Hepatocyte (in vitro differentiated cells): ENCODE measurements around the gene SND1.

ENCODE experiments used
- EZH2 ChIP-seq: fragments of 200-600 bp; sonication (generic); IDR thresholded peaks from 2 replicates; pipeline ENCODE4 v1.6.1; 2016; ENCODE audit warnings: antibody characterized with exemption, mild to moderate bottlenecking, borderline replicate concordance
- EZH2phosphoT487 ChIP-seq: fragments of 200-600 bp; sonication (generic); IDR thresholded peaks from one replicate; pipeline ENCODE4 v1.6.1; 2018; ENCODE audit warnings: antibody characterized with exemption, mild to moderate bottlenecking, low read depth, moderate library complexity; ENCODE audit not compliant: unreplicated experiment, severe bottlenecking
- TF ChIP-seq, protein P1 (sequence below): fragments of 200-600 bp; sonication (generic); IDR thresholded peaks from 2 replicates; pipeline ENCODE4 v1.5.1; 2016; ENCODE audit warnings: antibody characterized with exemption, mild to moderate bottlenecking; ENCODE audit not compliant: poor library complexity

DNA sequence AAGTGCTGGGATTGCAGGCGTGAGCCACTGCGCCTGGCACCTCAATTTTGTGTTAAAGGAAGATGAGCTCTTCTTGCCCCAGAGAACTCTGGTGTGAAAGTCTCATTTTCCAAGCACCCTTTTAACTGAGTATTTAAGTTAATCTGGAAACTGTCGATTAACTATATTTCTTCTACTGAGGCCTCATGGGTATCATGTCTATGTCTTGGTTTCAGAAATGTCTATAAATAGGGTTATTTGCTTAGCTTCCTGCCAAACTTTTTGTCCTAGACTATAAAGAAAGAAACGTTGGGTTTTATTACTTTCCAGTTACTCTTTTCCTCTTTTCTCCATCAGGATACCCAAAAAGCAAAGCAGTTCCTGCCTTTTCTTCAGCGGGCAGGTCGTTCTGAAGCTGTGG lies 276.9 kb downstream of the SND1 start:
- TF ChIP-seq EZH2phosphoT487 (no peak), EZH2 (no peak)
- TF ChIP-seq, protein P1, sequence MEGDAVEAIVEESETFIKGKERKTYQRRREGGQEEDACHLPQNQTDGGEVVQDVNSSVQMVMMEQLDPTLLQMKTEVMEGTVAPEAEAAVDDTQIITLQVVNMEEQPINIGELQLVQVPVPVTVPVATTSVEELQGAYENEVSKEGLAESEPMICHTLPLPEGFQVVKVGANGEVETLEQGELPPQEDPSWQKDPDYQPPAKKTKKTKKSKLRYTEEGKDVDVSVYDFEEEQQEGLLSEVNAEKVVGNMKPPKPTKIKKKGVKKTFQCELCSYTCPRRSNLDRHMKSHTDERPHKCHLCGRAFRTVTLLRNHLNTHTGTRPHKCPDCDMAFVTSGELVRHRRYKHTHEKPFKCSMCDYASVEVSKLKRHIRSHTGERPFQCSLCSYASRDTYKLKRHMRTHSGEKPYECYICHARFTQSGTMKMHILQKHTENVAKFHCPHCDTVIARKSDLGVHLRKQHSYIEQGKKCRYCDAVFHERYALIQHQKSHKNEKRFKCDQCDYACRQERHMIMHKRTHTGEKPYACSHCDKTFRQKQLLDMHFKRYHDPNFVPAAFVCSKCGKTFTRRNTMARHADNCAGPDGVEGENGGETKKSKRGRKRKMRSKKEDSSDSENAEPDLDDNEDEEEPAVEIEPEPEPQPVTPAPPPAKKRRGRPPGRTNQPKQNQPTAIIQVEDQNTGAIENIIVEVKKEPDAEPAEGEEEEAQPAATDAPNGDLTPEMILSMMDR: no peak
